Measurements from ENCODE around the gene COL25A1. TPM values are rescaled to one million over a fixed set of nuclear protein-coding genes. Genes with fewer than 3 reads are reported as not detected.

COL25A1 gene
- total RNA-seq, 2 donors from 2014 or later: 4.0 to 6.2 TPM

GRCh38 chr4:109332926-109333464 lies 30.5 kb upstream of the COL25A1 start:
- Mint-ChIP-seq H3K4me1 (no peaks in the 10 kb centered on the region), H3K27me3 (ENCODE audit: insufficient read depth) (no peaks in the 10 kb centered on the region), H3K4me3 (no peak overlapping the region), H3K36me3 (ENCODE audit: low read depth) (no peaks in the 10 kb centered on the region), H3K27ac (no peak overlapping the region), H3K9me3 (no peaks in the 10 kb centered on the region)
- Histone ChIP-seq H3K27me3 (ENCODE audit: control insufficient read depth, insufficient read depth, low read length, poor library complexity, severe bottlenecking) (no peaks in the 10 kb centered on the region), H3K4me1 (ENCODE audit: control insufficient read depth, insufficient read depth, low read length) (no peaks in the 10 kb centered on the region), H3K9ac (ENCODE audit: extremely low read depth, low read length, poor library complexity, severe bottlenecking) (no peak overlapping the region), H3K27ac (ENCODE audit: low read depth, low read length) (no peak overlapping the region), H3K36me3 (ENCODE audit: control insufficient read depth, insufficient read depth, low read length) (no peaks in the 10 kb centered on the region), H3K4me3 (ENCODE audit: low read length) (no peak overlapping the region), H3K9me3 (ENCODE audit: control insufficient read depth, low read length) (no peaks in the 10 kb centered on the region)
- TF ChIP-seq, protein P1, sequence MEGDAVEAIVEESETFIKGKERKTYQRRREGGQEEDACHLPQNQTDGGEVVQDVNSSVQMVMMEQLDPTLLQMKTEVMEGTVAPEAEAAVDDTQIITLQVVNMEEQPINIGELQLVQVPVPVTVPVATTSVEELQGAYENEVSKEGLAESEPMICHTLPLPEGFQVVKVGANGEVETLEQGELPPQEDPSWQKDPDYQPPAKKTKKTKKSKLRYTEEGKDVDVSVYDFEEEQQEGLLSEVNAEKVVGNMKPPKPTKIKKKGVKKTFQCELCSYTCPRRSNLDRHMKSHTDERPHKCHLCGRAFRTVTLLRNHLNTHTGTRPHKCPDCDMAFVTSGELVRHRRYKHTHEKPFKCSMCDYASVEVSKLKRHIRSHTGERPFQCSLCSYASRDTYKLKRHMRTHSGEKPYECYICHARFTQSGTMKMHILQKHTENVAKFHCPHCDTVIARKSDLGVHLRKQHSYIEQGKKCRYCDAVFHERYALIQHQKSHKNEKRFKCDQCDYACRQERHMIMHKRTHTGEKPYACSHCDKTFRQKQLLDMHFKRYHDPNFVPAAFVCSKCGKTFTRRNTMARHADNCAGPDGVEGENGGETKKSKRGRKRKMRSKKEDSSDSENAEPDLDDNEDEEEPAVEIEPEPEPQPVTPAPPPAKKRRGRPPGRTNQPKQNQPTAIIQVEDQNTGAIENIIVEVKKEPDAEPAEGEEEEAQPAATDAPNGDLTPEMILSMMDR (conservative IDR thresholded peaks at IDR 0.05): peak; percentile 79
- peak; percentile 88 for DNase-seq
- 92 to 100% methylated on average over 1 to 2 of the region's 2 CpGs for WGBS, 2 experiments (ENCODE audit: insufficient coverage in 1 of 2, insufficient read length in 1 of 2)

DNA sequence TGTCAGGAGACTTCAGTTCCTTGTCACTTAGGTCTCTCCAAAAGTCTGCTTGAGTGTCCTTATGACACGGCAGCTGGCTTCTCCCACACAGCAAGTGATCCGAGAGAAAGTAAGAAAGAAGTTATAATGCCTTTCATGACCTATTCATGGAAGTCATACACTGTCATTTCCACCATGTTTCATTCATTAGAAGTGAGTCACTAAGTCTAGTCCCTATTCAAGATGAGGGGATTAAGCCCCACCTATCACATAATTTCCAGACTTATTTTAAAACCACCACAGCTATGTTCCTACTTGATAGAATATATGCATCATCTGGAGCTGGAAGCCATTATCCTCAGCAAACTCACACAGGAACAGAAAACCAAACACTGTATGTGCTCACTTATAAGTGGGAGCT lies 25.2 kb upstream of the COL25A1 start:
- Histone ChIP-seq H3K4me1 (ENCODE audit: control insufficient read depth, insufficient read depth, low read length) (no peaks in the 10 kb centered on the region), H3K36me3 (ENCODE audit: control insufficient read depth, insufficient read depth, low read length) (no peaks in the 10 kb centered on the region), H3K27me3 (ENCODE audit: control insufficient read depth, insufficient read depth, low read length, poor library complexity, severe bottlenecking) (no peaks in the 10 kb centered on the region), H3K4me3 (ENCODE audit: low read length) (no peak overlapping the region), H3K9ac (ENCODE audit: extremely low read depth, low read length, poor library complexity, severe bottlenecking) (no peak overlapping the region), H3K27ac (ENCODE audit: low read depth, low read length) (no peak overlapping the region), H3K9me3 (ENCODE audit: control insufficient read depth, low read length) (peaks cover 15% of the 10 kb centered on the region)
- Mint-ChIP-seq H3K36me3 (ENCODE audit: low read depth) (peaks cover 5% of the 10 kb centered on the region), H3K4me1 (no peaks in the 10 kb centered on the region), H3K27me3 (ENCODE audit: insufficient read depth) (no peaks in the 10 kb centered on the region), H3K27ac (no peak overlapping the region), H3K4me3 (no peak overlapping the region), H3K9me3 (peaks cover 22% of the 10 kb centered on the region)
- TF ChIP-seq, protein P1 (conservative IDR thresholded peaks at IDR 0.05): no peak
- 93 to 100% methylated on average over 2 of the region's 2 CpGs for WGBS, 2 experiments (ENCODE audit: insufficient coverage in 1 of 2, insufficient read length in 1 of 2)
- no peak for DNase-seq

- Histone ChIP-seq H3K4me1 (ENCODE audit: control insufficient read depth, insufficient read depth, low read length) (no peaks in the 10 kb centered on the region), H3K4me3 (ENCODE audit: low read length) (no peak overlapping the region), H3K9me3 (ENCODE audit: control insufficient read depth, low read length) (peaks cover 19% of the 10 kb centered on the region), H3K36me3 (ENCODE audit: control insufficient read depth, insufficient read depth, low read length) (no peaks in the 10 kb centered on the region), H3K9ac (ENCODE audit: extremely low read depth, low read length, poor library complexity, severe bottlenecking) (no peak overlapping the region), H3K27ac (ENCODE audit: low read depth, low read length) (no peak overlapping the region), H3K27me3 (ENCODE audit: control insufficient read depth, insufficient read depth, low read length, poor library complexity, severe bottlenecking) (no peaks in the 10 kb centered on the region)
- peaks cover 40% of the 10 kb centered on the region for H3K9me3 Mint-ChIP-seq
- DNase-seq: no peak
- peaks cover 8% of the 10 kb centered on the region for H3K36me3 Mint-ChIP-seq (ENCODE audit: low read depth)
- H3K27me3 Mint-ChIP-seq (ENCODE audit: insufficient read depth): no peaks in the 10 kb centered on the region
- WGBS, 2 experiments (ENCODE audit: insufficient coverage in 1 of 2, insufficient read length in 1 of 2): 65 to 93% methylated on average over 2 of the region's 2 CpGs
- H3K4me3 Mint-ChIP-seq: no peak overlapping the region
- no peak overlapping the region for H3K27ac Mint-ChIP-seq
- H3K4me1 Mint-ChIP-seq: no peaks in the 10 kb centered on the region
- TF ChIP-seq, protein P1 (conservative IDR thresholded peaks at IDR 0.05): no peak
Measured at GRCh38 chr4:109325698-109326097, 23.2 kb upstream of the COL25A1 start.

All from endodermal cell (in vitro differentiated cells).